ENCODE measurements around the gene TSHZ1. TPM values are rescaled to one million over a fixed set of nuclear protein-coding genes. Genes with fewer than 3 reads are reported as not detected.

Gene TSHZ1
- polyA plus RNA-seq, 1 donor from 2014 or later = 1.1 TPM

GRCh38 chr18:75204732-75205513, 5.7 kb upstream of the TSHZ1 start:
- no peaks in the 10 kb centered on the region for H3K9me2 ChIP-seq (ENCODE audit: insufficient read depth, low read length)
- H3K9ac ChIP-seq (ENCODE audit: low read length) = no peak overlapping the region
- no peaks in the 10 kb centered on the region for H3K9me3 ChIP-seq (ENCODE audit: low read length)
- peaks cover 75% of the 10 kb centered on the region for H3K27me3 ChIP-seq (ENCODE audit: insufficient read depth, low read depth, low read length)
- TF ChIP-seq EZH2 (IDR thresholded peaks at IDR 0.05; ENCODE audit: borderline replicate concordance, insufficient read depth, low read length, poor library complexity, severe bottlenecking) = peak; percentile 59
- no peak for TF ChIP-seq MXI1 (conservative IDR thresholded peaks at IDR 0.05; ENCODE audit: poor library complexity, severe bottlenecking)
- peaks cover 25% of the 10 kb centered on the region for H3K79me2 ChIP-seq (replicated peaks; ENCODE audit: insufficient read depth, low read length)
- H2AFZ ChIP-seq (ENCODE audit: low read depth, low read length) = no peak overlapping the region
- peak overlapping the region; percentile 29 for H3K4me3 ChIP-seq (ENCODE audit: low read length)
- H4K20me1 ChIP-seq (ENCODE audit: insufficient read depth) = peaks cover 5% of the 10 kb centered on the region
- H3F3A ChIP-seq (ENCODE audit: insufficient read depth, low read length, poor library complexity, severe bottlenecking) = peaks cover 4% of the 10 kb centered on the region
- H3K27ac ChIP-seq (ENCODE audit: low read length) = no peak overlapping the region
- H3K4me2 ChIP-seq (ENCODE audit: low read length) = no peak overlapping the region
- H3K36me3 ChIP-seq (ENCODE audit: insufficient read depth, low read length) = no peaks in the 10 kb centered on the region

GRCh38 chr18:75205514-75206132, 5.0 kb upstream of the TSHZ1 start:
- Histone ChIP-seq H3K27ac (ENCODE audit: low read length) (no peak overlapping the region), H3K9me2 (ENCODE audit: insufficient read depth, low read length) (no peaks in the 10 kb centered on the region), H3K9ac (ENCODE audit: low read length) (no peak overlapping the region), H3F3A (ENCODE audit: insufficient read depth, low read length, poor library complexity, severe bottlenecking) (peaks cover 4% of the 10 kb centered on the region), H3K9me3 (ENCODE audit: low read length) (no peaks in the 10 kb centered on the region), H3K4me2 (ENCODE audit: low read length) (no peak overlapping the region), H2AFZ (ENCODE audit: low read depth, low read length) (no peak overlapping the region), H3K27me3 (ENCODE audit: insufficient read depth, low read depth, low read length) (peaks cover 80% of the 10 kb centered on the region), H3K36me3 (ENCODE audit: insufficient read depth, low read length) (no peaks in the 10 kb centered on the region), H3K4me3 (ENCODE audit: low read length) (no peak overlapping the region), H4K20me1 (ENCODE audit: insufficient read depth) (peaks cover 5% of the 10 kb centered on the region), H3K79me2 (replicated peaks; ENCODE audit: insufficient read depth, low read length) (peaks cover 25% of the 10 kb centered on the region)
- TF ChIP-seq TAF1 (IDR thresholded peaks at IDR 0.05; ENCODE audit: low read depth) (no peak), POLR2AphosphoS5 (IDR thresholded peaks at IDR 0.05) (peak; percentile 90)

GRCh38 chr18:75206452-75207309, 3.9 kb upstream of the TSHZ1 start:
- Histone ChIP-seq H3K9ac (ENCODE audit: low read length) (no peak overlapping the region), H3K4me3 (ENCODE audit: low read length) (no peak overlapping the region), H3K27ac (ENCODE audit: low read length) (no peak overlapping the region)

More at GRCh38 chr18:75206452-75207309, 3.9 kb upstream of the TSHZ1 start:
- peaks cover 83% of the 10 kb centered on the region for H3K27me3 ChIP-seq (ENCODE audit: insufficient read depth, low read depth, low read length)
- peaks cover 4% of the 10 kb centered on the region for H3F3A ChIP-seq (ENCODE audit: insufficient read depth, low read length, poor library complexity, severe bottlenecking)
- no peaks in the 10 kb centered on the region for H3K9me3 ChIP-seq (ENCODE audit: low read length)
- H3K79me2 ChIP-seq (replicated peaks; ENCODE audit: insufficient read depth, low read length) = peaks cover 25% of the 10 kb centered on the region
- no peak overlapping the region for H3K4me2 ChIP-seq (ENCODE audit: low read length)
- no peaks in the 10 kb centered on the region for H3K9me2 ChIP-seq (ENCODE audit: insufficient read depth, low read length)
- TF ChIP-seq REST (IDR thresholded peaks at IDR 0.05; ENCODE audit: borderline replicate concordance) = no peak
- TF ChIP-seq MXI1 (conservative IDR thresholded peaks at IDR 0.05; ENCODE audit: poor library complexity, severe bottlenecking) = no peak
- no peak for TF ChIP-seq EP300 (conservative IDR thresholded peaks at IDR 0.05; ENCODE audit: poor library complexity, severe bottlenecking)
- no peak for TF ChIP-seq CTCF (IDR thresholded peaks at IDR 0.05; ENCODE audit: poor library complexity, severe bottlenecking)
- no peak for TF ChIP-seq POLR2AphosphoS5 (IDR thresholded peaks at IDR 0.05)
- no peak for TF ChIP-seq TAF1 (IDR thresholded peaks at IDR 0.05; ENCODE audit: low read depth)
- no peak for TF ChIP-seq EZH2 (IDR thresholded peaks at IDR 0.05; ENCODE audit: borderline replicate concordance, insufficient read depth, low read length, poor library complexity, severe bottlenecking)
- no peak for TF ChIP-seq SMC3 (conservative IDR thresholded peaks at IDR 0.05; ENCODE audit: poor library complexity)
- no peak for TF ChIP-seq RAD21 (conservative IDR thresholded peaks at IDR 0.05)
- H2AFZ ChIP-seq (ENCODE audit: low read depth, low read length) = no peak overlapping the region
- peaks cover 5% of the 10 kb centered on the region for H4K20me1 ChIP-seq (ENCODE audit: insufficient read depth)
- no peaks in the 10 kb centered on the region for H3K36me3 ChIP-seq (ENCODE audit: insufficient read depth, low read length)

All from neural cell (in vitro differentiated cells).